NCI-H446 treated with DMSO at 0.1 percent for 48 hours (cell line): ENCODE measurements around the gene MIDN.
A peak's percentile ranks its signal among the peaks of the same experiment; 100 is the strongest.
"Not testable (repeated sequence)": the region's sequence is repeated elsewhere in the genome, so short reads cannot be mapped to it uniquely, and the experiment has no call there.

ENCODE experiments used
- DNase-seq: peaks from one replicate; lab custom pipeline; 2025; lab: John Stamatoyannopoulos, UW

Gene MIDN

GRCh38 chr19:1246265-1247087, 1.9 kb upstream of the MIDN start:
- DNase-seq = not testable (repeated sequence)

- DNase-seq = no peak
Measured at GRCh38 chr19:1247748-1248138, 640 bp upstream of the MIDN start.

- DNase-seq = peak; percentile 61
Measured at GRCh38 chr19:1248786-1249297, 459 bp downstream of the MIDN start.

GRCh38 chr19:1249298-1249989, 1.1 kb downstream of the MIDN start:
- DNase-seq = peak; percentile 96

GRCh38 chr19:1249990-1250436, 1.6 kb downstream of the MIDN start:
- no peak for DNase-seq

- DNase-seq = peak; percentile 17
Measured at GRCh38 chr19:1250437-1251260, 2.3 kb downstream of the MIDN start.

- DNase-seq = peak; percentile 30
Measured at GRCh38 chr19:1251330-1252220, 3.2 kb downstream of the MIDN start.

- peak; percentile 52 for DNase-seq
Measured at GRCh38 chr19:1252221-1252820, 3.9 kb downstream of the MIDN start.

- DNase-seq = peak; percentile 58
Measured at GRCh38 chr19:1252821-1253513, 4.6 kb downstream of the MIDN start.

- DNase-seq = no peak
Measured at GRCh38 chr19:1253514-1254080, 5.2 kb downstream of the MIDN start.

GRCh38 chr19:1254081-1254527, 5.7 kb downstream of the MIDN start:
- no peak for DNase-seq

- DNase-seq = no peak
Measured at GRCh38 chr19:1254530-1255185, 6.3 kb downstream of the MIDN start.

- DNase-seq = no peak
Measured at GRCh38 chr19:1255186-1256161, 7.1 kb downstream of the MIDN start.

GRCh38 chr19:1256646-1257474, 8.5 kb downstream of the MIDN start:
- DNase-seq = no peak

GRCh38 chr19:1257475-1258162, 9.2 kb downstream of the MIDN start:
- DNase-seq = no peak

GRCh38 chr19:1258163-1258492, 9.7 kb downstream of the MIDN start:
- DNase-seq = no peak
